Thyroid gland (tissue), 4 donors: ENCODE measurements around the gene GYG1. TPM values are rescaled to one million over a fixed set of nuclear protein-coding genes. Genes with fewer than 3 reads are reported as not detected.

ENCODE experiments used
- DNase-seq, 2 donors: peaks; one replicate each; pipeline ENCODE4 v3.0.0-alpha.2; 2019
- H3K27ac ChIP-seq, 3 donors: fragments of 200-600 bp; sonication (generic); 1 replicate in 2 of 3; 2 replicates in 1 of 3; pipeline ENCODE4 v1.5.1; 2016 to 2019; ENCODE audit warnings: mild to moderate bottlenecking in 1 of 3, moderate library complexity in 1 of 3
- H3K27me3 ChIP-seq: fragments of 200-600 bp; sonication (generic); one replicate; pipeline ENCODE4 v1.5.1; 2019
- H3K36me3 ChIP-seq, 2 donors: fragments of 200-600 bp; sonication (generic); one replicate each; pipeline ENCODE4 v1.5.1; 2016 to 2019
- H3K4me1 ChIP-seq, 2 donors: fragments of 200-600 bp; sonication (generic); one replicate each; pipeline ENCODE4 v1.5.1; 2017 to 2019
- H3K4me3 ChIP-seq, 3 donors: fragments of 200-600 bp; sonication (generic); replicated peaks in 1 of 3; 1 replicate in 2 of 3; 2 replicates in 1 of 3; pipeline ENCODE4 v1.5.1; 2016; ENCODE audit warnings: mild to moderate bottlenecking in 1 of 3
- H3K9me3 ChIP-seq: fragments of 200-600 bp; sonication (generic); one replicate; pipeline ENCODE4 v1.5.1; 2017
- CTCF ChIP-seq, 6 experiments: fragments of 200-600 bp in 3 of 6; fragments of 450-650 bp in 3 of 6; sonication (generic) in 3 of 6; IDR thresholded peaks; one replicate each; pipeline ENCODE4 v1.5.1; 2016 to 2019; ENCODE audit warnings: antibody characterized with exemption in 6 of 6, mild to moderate bottlenecking in 2 of 6, inconsistent platforms in 1 of 6, moderate library complexity in 1 of 6
- POLR2A ChIP-seq, 2 donors: fragments of 450-650 bp; IDR thresholded peaks; one replicate each; pipeline ENCODE4 v1.6.1; 2017; ENCODE audit warnings: antibody characterized with exemption in 2 of 2, mild to moderate bottlenecking in 2 of 2, moderate library complexity in 1 of 2
- WGBS, 2 donors: methylation state at CpG; one replicate each; pipeline ENCODE4 v1.1.5; 2017; 5-methylcytosine and 5-hydroxymethylcytosine counted together
- intact Hi-C: fragments of 100-400 bp; cut with DNase I; formaldehyde crosslinking; loops from one replicate; pipeline ENCODE4 v1.15.1; 2023
- total RNA-seq, 4 donors: library from RNA; depleted of rRNA; stranded (reverse); fragments of >200 nt; gene quantifications; one replicate each; pipeline ENCODE4 v1.2.3, GENCODE V29; 2016

The GYG1 gene
- total RNA-seq, 4 donors from 2014 or later = 26.4 to 86.3 (median 29.3) TPM

- TF ChIP-seq POLR2A (IDR thresholded peaks at IDR 0.05) (peak in 1 of 2 donors; percentile 39), CTCF (IDR thresholded peaks at IDR 0.05) (peak in 5 of 6 experiments; percentile 29 to 77 (median 54))
- DNase-seq = peak; percentile 49 to 51
- no peak overlapping the region for H3K4me3 ChIP-seq
- 47 to 57% methylated on average over 12 of the region's 12 CpGs for WGBS, 2 donors
- no peaks in the 10 kb centered on the region for H3K9me3 ChIP-seq
- no peaks in the 10 kb centered on the region for H3K27me3 ChIP-seq
- H3K4me1 ChIP-seq = peaks cover 5 to 7% of the 10 kb centered on the region in 2 donors
- no peaks in the 10 kb centered on the region for H3K36me3 ChIP-seq
- H3K27ac ChIP-seq = peak overlapping the region; percentile 65 to 87 (median 78)
- intact Hi-C loops = loop anchor here (5.0 to 10.0 kb wide), 2 partner anchors 162 to 319 kb away; no protein-coding TSS in a partner anchor
Observed at GRCh38 chr3:148955544-148956346, 35.6 kb upstream of the GYG1 start.

- no peak overlapping the region for H3K4me3 ChIP-seq
- no peaks in the 10 kb centered on the region for H3K9me3 ChIP-seq
- H3K36me3 ChIP-seq = no peaks in the 10 kb centered on the region
- DNase-seq = no peak
- intact Hi-C loops = loop anchor here (5.0 to 10.0 kb wide), 2 partner anchors 160 to 317 kb away; no protein-coding TSS in a partner anchor
- peaks cover 5 to 7% of the 10 kb centered on the region in 2 donors for H3K4me1 ChIP-seq
- H3K27me3 ChIP-seq = no peaks in the 10 kb centered on the region
- 76 to 93% methylated on average over 2 of the region's 2 CpGs for WGBS, 2 donors
- H3K27ac ChIP-seq = no peak overlapping the region
- TF ChIP-seq POLR2A (IDR thresholded peaks at IDR 0.05) (no peak), CTCF (IDR thresholded peaks at IDR 0.05) (no peak)
Observed at GRCh38 chr3:148957586-148957985, 33.8 kb upstream of the GYG1 start.

GRCh38 chr3:148958696-148959095 lies 32.6 kb upstream of the GYG1 start:
- intact Hi-C loops = loop anchor here (5.0 to 10.0 kb wide), 2 partner anchors 159 to 316 kb away; no protein-coding TSS in a partner anchor
- peaks cover 5 to 7% of the 10 kb centered on the region in 2 donors for H3K4me1 ChIP-seq
- no peak for TF ChIP-seq POLR2A (IDR thresholded peaks at IDR 0.05)
- no peak for TF ChIP-seq CTCF (IDR thresholded peaks at IDR 0.05)
- no peak overlapping the region for H3K4me3 ChIP-seq
- H3K27me3 ChIP-seq = no peaks in the 10 kb centered on the region
- whole genome bisulfite sequencing, 2 donors = 63 to 71% methylated on average over 1 of the region's 1 CpG
- no peak for DNase-seq
- H3K27ac ChIP-seq = no peak overlapping the region
- H3K36me3 ChIP-seq = no peaks in the 10 kb centered on the region
- H3K9me3 ChIP-seq = no peaks in the 10 kb centered on the region

- no peaks in the 10 kb centered on the region for H3K4me1 ChIP-seq
- intact Hi-C loops = no loop called here
- no peaks in the 10 kb centered on the region for H3K27me3 ChIP-seq
- H3K9me3 ChIP-seq = no peaks in the 10 kb centered on the region
- WGBS, 2 donors = 39 to 65% methylated on average over 1 of the region's 1 CpG
- no peak overlapping the region for H3K27ac ChIP-seq
- no peak for DNase-seq
- H3K36me3 ChIP-seq = no peaks in the 10 kb centered on the region
- TF ChIP-seq POLR2A (IDR thresholded peaks at IDR 0.05) = no peak
- TF ChIP-seq CTCF (IDR thresholded peaks at IDR 0.05) = no peak
- no peak overlapping the region for H3K4me3 ChIP-seq
Observed at GRCh38 chr3:148962513-148962912, 28.8 kb upstream of the GYG1 start.

GRCh38 chr3:148964809-148965208 lies 26.5 kb upstream of the GYG1 start:
- no peaks in the 10 kb centered on the region for H3K27me3 ChIP-seq
- DNase-seq = no peak
- 94 to 96% methylated on average over 3 of the region's 3 CpGs for WGBS, 2 donors
- no peaks in the 10 kb centered on the region for H3K9me3 ChIP-seq
- intact Hi-C loops = no loop called here
- no peak overlapping the region for H3K4me3 ChIP-seq
- H3K36me3 ChIP-seq = no peaks in the 10 kb centered on the region
- TF ChIP-seq POLR2A (IDR thresholded peaks at IDR 0.05) = no peak
- TF ChIP-seq CTCF (IDR thresholded peaks at IDR 0.05) = no peak
- no peaks in the 10 kb centered on the region for H3K4me1 ChIP-seq
- H3K27ac ChIP-seq = no peak overlapping the region
